Measurements from ENCODE around the gene TBX21. TPM values are rescaled to one million over a fixed set of nuclear protein-coding genes. Genes with fewer than 3 reads are reported as not detected.
"Not testable (repeated sequence)": the region's sequence is repeated elsewhere in the genome, so short reads cannot be mapped to it uniquely, and the experiment has no call there.

Gene TBX21
- total RNA-seq, 1 donor: not detected

DNA sequence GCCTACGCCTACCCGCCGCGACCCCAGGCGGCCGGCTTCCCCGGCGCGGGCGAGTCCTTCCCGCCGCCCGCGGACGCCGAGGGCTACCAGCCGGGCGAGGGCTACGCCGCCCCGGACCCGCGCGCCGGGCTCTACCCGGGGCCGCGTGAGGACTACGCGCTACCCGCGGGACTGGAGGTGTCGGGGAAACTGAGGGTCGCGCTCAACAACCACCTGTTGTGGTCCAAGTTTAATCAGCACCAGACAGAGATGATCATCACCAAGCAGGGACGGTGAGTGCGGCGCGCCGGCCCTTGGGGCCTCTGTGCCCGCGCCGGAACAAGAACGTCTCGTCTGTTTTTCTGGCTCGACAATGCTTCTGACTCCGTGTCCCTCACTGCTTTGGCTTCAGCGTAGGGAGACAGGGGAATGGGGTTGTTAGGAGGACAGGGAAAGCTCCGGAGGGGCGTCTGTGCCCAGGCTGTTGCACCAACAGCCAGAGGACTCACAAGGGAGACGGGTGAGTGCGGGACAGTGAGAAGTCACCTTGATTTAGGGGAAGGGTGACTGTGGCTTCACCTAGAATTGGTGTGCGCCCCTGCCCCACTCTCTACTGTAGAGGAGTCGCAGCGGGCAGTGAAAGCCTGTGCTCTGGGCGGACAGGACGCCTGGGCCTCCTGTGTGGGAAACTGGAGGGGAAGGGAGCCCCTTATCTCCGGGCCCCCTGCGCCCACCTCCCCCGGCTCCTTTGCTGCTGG is 806 bp downstream of the TBX21 start:
- TF ChIP-seq, protein P1, sequence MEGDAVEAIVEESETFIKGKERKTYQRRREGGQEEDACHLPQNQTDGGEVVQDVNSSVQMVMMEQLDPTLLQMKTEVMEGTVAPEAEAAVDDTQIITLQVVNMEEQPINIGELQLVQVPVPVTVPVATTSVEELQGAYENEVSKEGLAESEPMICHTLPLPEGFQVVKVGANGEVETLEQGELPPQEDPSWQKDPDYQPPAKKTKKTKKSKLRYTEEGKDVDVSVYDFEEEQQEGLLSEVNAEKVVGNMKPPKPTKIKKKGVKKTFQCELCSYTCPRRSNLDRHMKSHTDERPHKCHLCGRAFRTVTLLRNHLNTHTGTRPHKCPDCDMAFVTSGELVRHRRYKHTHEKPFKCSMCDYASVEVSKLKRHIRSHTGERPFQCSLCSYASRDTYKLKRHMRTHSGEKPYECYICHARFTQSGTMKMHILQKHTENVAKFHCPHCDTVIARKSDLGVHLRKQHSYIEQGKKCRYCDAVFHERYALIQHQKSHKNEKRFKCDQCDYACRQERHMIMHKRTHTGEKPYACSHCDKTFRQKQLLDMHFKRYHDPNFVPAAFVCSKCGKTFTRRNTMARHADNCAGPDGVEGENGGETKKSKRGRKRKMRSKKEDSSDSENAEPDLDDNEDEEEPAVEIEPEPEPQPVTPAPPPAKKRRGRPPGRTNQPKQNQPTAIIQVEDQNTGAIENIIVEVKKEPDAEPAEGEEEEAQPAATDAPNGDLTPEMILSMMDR (IDR thresholded peaks at IDR 0.05; ENCODE audit: insufficient read depth, low read depth, low read length): no peak
- no peak for DNase-seq (ENCODE audit: low read depth)
- H3K4me3 ChIP-seq (ENCODE audit: low read depth, low read length): no peak overlapping the region

DNA sequence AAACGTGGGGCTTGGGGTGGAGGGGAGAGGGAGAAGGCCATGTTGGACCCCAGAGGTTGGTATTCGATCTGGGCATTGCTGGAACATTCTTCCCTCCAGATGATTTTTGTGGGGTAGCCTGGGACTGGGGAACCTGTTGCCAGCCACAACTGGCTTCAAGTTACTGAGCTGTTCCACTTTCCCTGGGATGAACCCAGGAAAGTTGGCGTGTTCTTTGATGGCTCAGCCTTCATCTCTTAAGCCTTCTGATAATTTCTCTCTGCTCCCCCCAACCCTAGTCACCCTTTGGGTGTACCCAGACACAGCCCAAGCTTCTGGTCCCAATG is 2.1 kb downstream of the TBX21 start:
- H3K4me3 ChIP-seq (ENCODE audit: low read depth, low read length): no peak overlapping the region
- TF ChIP-seq, protein P1 (IDR thresholded peaks at IDR 0.05; ENCODE audit: insufficient read depth, low read depth, low read length): no peak
- no peak for DNase-seq (ENCODE audit: low read depth)

DNA sequence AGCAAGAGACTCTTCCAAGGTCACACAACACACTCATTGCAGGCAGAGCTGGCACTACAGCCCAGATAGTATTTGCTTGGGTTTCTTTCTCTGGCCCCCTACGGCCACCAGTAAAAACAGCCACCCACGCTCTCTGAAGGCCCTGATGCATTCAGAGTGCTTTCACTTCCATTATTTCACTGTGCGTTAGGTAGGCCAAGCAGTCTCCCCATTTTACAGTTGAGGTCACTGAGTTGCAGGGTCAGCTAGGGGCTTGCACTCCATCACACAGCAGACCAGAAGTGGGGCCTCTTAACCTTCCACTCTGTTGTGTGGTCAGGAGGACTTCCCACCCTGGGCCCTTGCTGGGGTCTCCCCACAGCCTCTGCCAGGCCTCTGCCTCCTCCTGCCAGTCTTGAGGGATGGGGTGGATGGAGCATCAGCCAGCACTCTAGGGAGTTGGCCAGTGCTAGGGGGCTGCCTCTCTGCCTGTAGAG is 2.5 kb downstream of the TBX21 start:
- no peak for DNase-seq (ENCODE audit: low read depth)
- TF ChIP-seq, protein P1 (IDR thresholded peaks at IDR 0.05; ENCODE audit: insufficient read depth, low read depth, low read length): no peak
- H3K4me3 ChIP-seq (ENCODE audit: low read depth, low read length): no peak overlapping the region

DNA sequence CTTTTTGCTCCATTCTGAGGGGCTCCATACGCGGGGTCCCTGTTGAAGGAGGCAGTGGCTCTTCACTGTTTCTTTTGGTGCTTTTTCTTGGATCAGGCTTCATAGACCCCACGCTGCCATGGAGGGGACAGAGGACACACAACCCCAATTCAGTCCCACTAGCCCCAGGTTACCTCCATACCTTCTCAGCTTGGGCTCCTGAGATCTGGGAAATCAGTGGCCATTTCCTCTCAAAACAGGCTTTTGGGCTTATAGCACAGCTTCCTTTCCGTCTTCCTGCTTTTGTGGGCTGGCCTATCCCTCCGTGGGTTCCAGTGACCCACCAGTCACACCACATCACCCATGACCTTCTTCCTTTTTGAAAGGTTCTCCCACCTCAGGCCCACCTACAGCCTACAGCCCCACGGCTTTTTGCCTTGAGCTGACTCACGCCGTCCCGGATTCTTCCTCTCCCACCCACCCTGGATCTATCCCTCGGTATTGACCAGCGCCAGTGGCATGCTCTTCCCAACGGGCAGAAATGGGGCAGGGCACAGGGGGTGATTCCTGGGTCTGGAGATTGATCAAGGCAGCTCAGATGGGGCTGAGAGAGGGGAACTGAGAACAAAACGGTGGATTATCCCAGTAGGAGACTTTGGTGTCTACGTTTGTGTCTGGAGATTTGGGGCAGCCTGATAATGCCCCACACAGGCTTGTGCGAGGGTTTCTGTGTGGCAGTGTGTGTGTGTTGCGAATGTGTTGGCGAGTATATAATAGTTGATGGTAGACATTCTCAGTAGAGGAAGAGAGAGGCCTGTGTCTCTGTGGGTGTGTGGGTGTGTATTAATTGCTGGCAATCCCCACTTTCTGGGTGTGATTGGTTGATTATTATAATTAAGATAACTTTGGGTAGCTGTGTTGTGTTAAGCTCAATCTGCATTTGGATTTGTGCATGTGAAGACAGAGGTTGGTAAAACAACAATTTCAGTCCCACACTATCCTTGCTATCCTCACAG is 3.8 kb downstream of the TBX21 start:
- TF ChIP-seq, protein P1 (IDR thresholded peaks at IDR 0.05; ENCODE audit: insufficient read depth, low read depth, low read length): no peak

DNA sequence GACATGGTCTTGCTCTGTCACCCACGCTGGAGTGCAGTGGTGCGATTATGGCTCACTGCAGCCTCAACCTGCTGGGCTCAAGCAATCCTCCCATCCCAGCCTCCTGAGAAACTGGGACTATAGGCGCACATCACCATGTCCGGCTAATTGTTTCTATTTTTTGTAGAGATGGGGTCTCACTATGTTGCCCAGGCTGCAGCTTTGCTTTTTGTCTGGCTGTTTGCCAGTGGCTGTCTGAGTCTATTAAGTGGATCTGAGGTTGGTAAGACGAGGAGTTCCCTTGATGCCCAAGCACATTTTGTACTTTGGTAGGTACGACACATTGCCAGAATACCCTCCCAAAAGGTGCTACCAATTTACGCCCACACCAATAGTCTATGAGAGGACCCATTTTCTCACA is 5.1 kb downstream of the TBX21 start:
- no peak for DNase-seq (ENCODE audit: low read depth)

More for the DNA sequence above, 3.8 kb downstream of the TBX21 start:
- no peak overlapping the region for H3K4me3 ChIP-seq (ENCODE audit: low read depth, low read length)
- DNase-seq (ENCODE audit: low read depth): no peak

DNA sequence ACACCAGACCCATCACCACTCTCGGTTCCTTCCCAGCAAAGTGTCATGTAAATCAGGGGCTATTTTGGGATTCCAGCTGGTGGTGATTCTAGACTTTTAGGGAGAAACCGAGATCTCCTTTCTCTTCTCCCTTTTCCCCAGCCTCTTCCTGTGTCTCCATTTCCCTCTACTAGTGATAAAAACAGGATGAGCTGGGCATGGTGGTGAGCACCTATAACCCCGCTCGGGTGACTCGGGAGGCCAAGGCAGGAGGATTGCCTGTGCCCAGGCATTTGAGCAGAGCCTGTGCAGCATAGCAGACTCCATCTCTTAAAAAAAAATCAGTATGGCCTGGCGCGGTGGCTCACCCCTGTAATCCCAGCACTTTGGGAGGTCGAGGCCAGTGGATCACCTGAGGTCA is 6.1 kb downstream of the TBX21 start:
- TF ChIP-seq, protein P1 (IDR thresholded peaks at IDR 0.05; ENCODE audit: insufficient read depth, low read depth, low read length): no peak
- H3K4me3 ChIP-seq (ENCODE audit: low read depth, low read length): no peak overlapping the region
- no peak for DNase-seq (ENCODE audit: low read depth)

More for the DNA sequence above, 5.1 kb downstream of the TBX21 start:
- no peak overlapping the region for H3K4me3 ChIP-seq (ENCODE audit: low read depth, low read length)
- TF ChIP-seq, protein P1 (IDR thresholded peaks at IDR 0.05; ENCODE audit: insufficient read depth, low read depth, low read length): no peak

DNA sequence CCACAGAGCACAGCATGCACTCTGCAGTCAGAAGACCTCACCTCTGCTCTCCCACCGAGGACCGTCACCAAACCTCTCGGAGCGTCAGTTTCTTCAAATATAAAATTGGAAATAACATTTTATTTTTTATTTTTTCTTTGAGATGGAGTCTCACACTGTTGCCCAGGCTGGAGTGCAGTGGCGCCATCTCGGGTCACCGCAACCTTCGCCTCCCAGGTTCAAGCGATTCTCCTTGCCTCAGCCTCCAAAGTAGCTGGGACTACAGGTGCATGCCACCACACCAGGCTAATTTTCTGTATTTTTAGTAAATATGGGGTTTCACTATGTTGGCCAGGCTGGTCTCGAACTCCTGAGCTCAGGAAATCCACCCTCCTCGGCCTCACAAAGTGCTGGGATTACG is 6.9 kb downstream of the TBX21 start:
- DNase-seq (ENCODE audit: low read depth); H3K4me3 ChIP-seq (ENCODE audit: low read depth, low read length): not testable (repeated sequence)
